Measurements from ENCODE around the gene IFNL2. TPM values are rescaled to one million over a fixed set of nuclear protein-coding genes. Genes with fewer than 3 reads are reported as not detected.

The IFNL2 gene
- total and polyA plus RNA-seq, 2 of the 4 experiments (the other 2 are of a cell fraction), result not detected

DNA sequence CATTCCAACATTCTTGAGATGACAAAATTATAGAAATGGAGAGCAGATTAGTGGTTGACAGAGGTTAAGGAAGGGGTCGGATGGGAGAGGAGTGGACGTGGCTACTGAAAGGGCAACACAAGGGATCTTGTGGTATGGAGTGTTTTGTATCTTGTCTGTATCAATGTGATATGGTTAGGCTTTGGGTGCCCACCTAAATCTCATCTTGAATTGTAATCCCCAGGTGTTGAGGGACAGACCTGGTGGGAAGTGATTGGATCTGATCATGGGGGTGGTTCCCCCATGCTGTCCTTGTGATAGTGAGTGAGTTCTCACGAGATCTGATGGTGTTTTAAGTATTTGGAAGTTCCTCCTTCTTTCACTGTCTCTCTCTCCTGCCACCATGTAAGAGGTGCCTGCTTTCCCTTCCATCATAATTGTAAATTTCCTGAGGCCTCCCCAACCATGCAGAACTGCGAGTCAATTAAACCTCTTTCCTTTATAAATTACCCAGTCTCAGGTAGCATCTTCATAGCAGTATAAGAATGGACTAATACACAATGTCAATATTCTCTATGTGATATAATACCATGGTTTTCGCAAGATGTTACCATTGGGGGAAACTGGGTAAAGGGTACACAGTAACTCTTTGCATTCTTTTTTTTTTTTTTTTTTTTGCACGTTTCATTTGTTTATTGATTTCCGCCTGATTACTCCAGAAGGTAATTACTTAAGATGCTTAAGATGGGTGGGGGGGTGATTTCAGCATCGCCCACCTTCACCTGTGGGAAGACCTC lies 14.6 kb upstream of the IFNL2 start:
- H4K20me1 ChIP-seq (ENCODE audit: insufficient read depth, low read length), result no peaks in the 10 kb centered on the region
- no peak overlapping the region for H2AK9ac ChIP-seq (replicated peaks; ENCODE audit: low read depth, low read length, poor library complexity)
- peaks cover 43% of the 10 kb centered on the region for H3K27me3 ChIP-seq (ENCODE audit: control insufficient read depth, insufficient read depth, low read length)
- dilution Hi-C loops (cut with HindIII; ENCODE audit: low sequenced_read_pairs, unreplicated experiment) (no loop called here), intact Hi-C loops (cut with micrococcal nuclease) (no loop called here), in situ Hi-C loops (cut with MboI; ENCODE audit: low sequenced_read_pairs) (no loop called here)
- no TSS peak for BruUV-seq (replicated peaks)
- H3K9me3 ChIP-seq (ENCODE audit: control insufficient read depth, insufficient read depth, low read length), result no peaks in the 10 kb centered on the region
- no peak overlapping the region for H2BK5ac ChIP-seq (ENCODE audit: low read depth, low read length, poor library complexity, severe bottlenecking)
- no peak overlapping the region for H3K4ac ChIP-seq (ENCODE audit: low read depth, low read length)
- no peak overlapping the region for H4K8ac ChIP-seq (ENCODE audit: low read depth in 2 of 2, low read length in 2 of 2)
- H2BK20ac ChIP-seq (ENCODE audit: low read depth, low read length), result no peak overlapping the region
- H4K5ac ChIP-seq (ENCODE audit: low read depth, low read length), result no peak overlapping the region
- no peak overlapping the region for H3K27ac ChIP-seq (ENCODE audit: insufficient read depth, low read length)
- H2AK5ac ChIP-seq (ENCODE audit: low read depth, low read length), result no peak overlapping the region
- no peak overlapping the region for H3K9ac ChIP-seq (ENCODE audit: low read depth, low read length)
- no peak overlapping the region for H2BK15ac ChIP-seq (ENCODE audit: low read depth, low read length)
- H2AFZ ChIP-seq (replicated peaks; ENCODE audit: low read length, poor library complexity), result no peak overlapping the region
- H3K14ac ChIP-seq (replicated peaks; ENCODE audit: low read depth, low read length), result no peak overlapping the region
- no peak overlapping the region for H4K91ac ChIP-seq (ENCODE audit: insufficient read depth, low read depth, low read length)
- H3K4me3 ChIP-seq (ENCODE audit: insufficient read depth, low read depth, low read length), result no peak overlapping the region
- POLR2A ChIA-PET (ENCODE audit: unreplicated experiment), result no interaction called here
- H3K9me1 ChIP-seq (ENCODE audit: insufficient read depth, low read length), result no peaks in the 10 kb centered on the region
- no peak overlapping the region for H3K18ac ChIP-seq (ENCODE audit: low read depth, low read length)
- DNase-seq (no peak), ATAC-seq (ENCODE audit: low read depth) (no peak)
- H3K4me1 ChIP-seq (ENCODE audit: control insufficient read depth, insufficient read depth, low read length), result no peaks in the 10 kb centered on the region
- no peaks in the 10 kb centered on the region for H3K79me1 ChIP-seq (ENCODE audit: low read depth in 1 of 2, low read length in 2 of 2)
- WGBS, 2 experiments (ENCODE audit: extremely low coverage in 2 of 2, insufficient read length in 1 of 2), result no CpG with 5 or more reads among the region's 8 CpGs
- H3K4me2 ChIP-seq (ENCODE audit: low read depth, low read length), result no peak overlapping the region
- no peaks in the 10 kb centered on the region for H3K36me3 ChIP-seq (ENCODE audit: control insufficient read depth, insufficient read depth, low read length)
- H3K56ac ChIP-seq (ENCODE audit: extremely low read depth, insufficient read depth, low read length), result no peak overlapping the region
- TF ChIP-seq, protein P1, sequence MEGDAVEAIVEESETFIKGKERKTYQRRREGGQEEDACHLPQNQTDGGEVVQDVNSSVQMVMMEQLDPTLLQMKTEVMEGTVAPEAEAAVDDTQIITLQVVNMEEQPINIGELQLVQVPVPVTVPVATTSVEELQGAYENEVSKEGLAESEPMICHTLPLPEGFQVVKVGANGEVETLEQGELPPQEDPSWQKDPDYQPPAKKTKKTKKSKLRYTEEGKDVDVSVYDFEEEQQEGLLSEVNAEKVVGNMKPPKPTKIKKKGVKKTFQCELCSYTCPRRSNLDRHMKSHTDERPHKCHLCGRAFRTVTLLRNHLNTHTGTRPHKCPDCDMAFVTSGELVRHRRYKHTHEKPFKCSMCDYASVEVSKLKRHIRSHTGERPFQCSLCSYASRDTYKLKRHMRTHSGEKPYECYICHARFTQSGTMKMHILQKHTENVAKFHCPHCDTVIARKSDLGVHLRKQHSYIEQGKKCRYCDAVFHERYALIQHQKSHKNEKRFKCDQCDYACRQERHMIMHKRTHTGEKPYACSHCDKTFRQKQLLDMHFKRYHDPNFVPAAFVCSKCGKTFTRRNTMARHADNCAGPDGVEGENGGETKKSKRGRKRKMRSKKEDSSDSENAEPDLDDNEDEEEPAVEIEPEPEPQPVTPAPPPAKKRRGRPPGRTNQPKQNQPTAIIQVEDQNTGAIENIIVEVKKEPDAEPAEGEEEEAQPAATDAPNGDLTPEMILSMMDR (conservative IDR thresholded peaks at IDR 0.05; ENCODE audit: low read depth, low read length), result no peak
- TF ChIP-seq CHD1 (IDR thresholded peaks at IDR 0.05; ENCODE audit: low read depth, low read length) (no peak), MAZ (IDR thresholded peaks at IDR 0.05; ENCODE audit: borderline replicate concordance, low read depth, low read length) (no peak), RFX5 (IDR thresholded peaks at IDR 0.05; ENCODE audit: low read depth, low read length) (no peak), NFE2L2 (IDR thresholded peaks at IDR 0.05; ENCODE audit: low read depth, low read length) (no peak), BHLHE40 (IDR thresholded peaks at IDR 0.05; ENCODE audit: low read depth, low read length) (no peak), CEBPB (IDR thresholded peaks at IDR 0.05; ENCODE audit: low read depth, low read length) (no peak), MXI1 (IDR thresholded peaks at IDR 0.05; ENCODE audit: borderline replicate concordance, low read depth, low read length) (no peak), SMC3 (IDR thresholded peaks at IDR 0.05; ENCODE audit: low read depth, low read length) (no peak), POLR2A (IDR thresholded peaks at IDR 0.05; ENCODE audit: low read depth, low read length) (no peak), FOS (IDR thresholded peaks at IDR 0.05; ENCODE audit: low read depth, low read length) (no peak), RCOR1 (IDR thresholded peaks at IDR 0.05; ENCODE audit: insufficient replicate concordance, low read length) (no peak), MAFK (IDR thresholded peaks at IDR 0.05; ENCODE audit: low read depth, low read length) (no peak), RAD21 (IDR thresholded peaks at IDR 0.05; ENCODE audit: low read length) (no peak)
- TF ChIP-seq, protein P2, sequence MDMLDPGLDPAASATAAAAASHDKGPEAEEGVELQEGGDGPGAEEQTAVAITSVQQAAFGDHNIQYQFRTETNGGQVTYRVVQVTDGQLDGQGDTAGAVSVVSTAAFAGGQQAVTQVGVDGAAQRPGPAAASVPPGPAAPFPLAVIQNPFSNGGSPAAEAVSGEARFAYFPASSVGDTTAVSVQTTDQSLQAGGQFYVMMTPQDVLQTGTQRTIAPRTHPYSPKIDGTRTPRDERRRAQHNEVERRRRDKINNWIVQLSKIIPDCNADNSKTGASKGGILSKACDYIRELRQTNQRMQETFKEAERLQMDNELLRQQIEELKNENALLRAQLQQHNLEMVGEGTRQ (IDR thresholded peaks at IDR 0.05; ENCODE audit: low read depth, low read length), result no peak
- TF ChIP-seq, protein P3, sequence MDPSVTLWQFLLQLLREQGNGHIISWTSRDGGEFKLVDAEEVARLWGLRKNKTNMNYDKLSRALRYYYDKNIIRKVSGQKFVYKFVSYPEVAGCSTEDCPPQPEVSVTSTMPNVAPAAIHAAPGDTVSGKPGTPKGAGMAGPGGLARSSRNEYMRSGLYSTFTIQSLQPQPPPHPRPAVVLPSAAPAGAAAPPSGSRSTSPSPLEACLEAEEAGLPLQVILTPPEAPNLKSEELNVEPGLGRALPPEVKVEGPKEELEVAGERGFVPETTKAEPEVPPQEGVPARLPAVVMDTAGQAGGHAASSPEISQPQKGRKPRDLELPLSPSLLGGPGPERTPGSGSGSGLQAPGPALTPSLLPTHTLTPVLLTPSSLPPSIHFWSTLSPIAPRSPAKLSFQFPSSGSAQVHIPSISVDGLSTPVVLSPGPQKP (IDR thresholded peaks at IDR 0.05; ENCODE audit: borderline replicate concordance, low read depth, low read length), result no peak
- CTCF ChIA-PET, result no interaction called here
- no peak overlapping the region for H2BK120ac ChIP-seq (ENCODE audit: low read depth, low read length)
- no peak overlapping the region for H3K23ac ChIP-seq (ENCODE audit: low read depth, low read length)
